GM21576 (cell line): ENCODE results near the gene TM9SF3.
"Not testable (repeated sequence)": the region's sequence is repeated elsewhere in the genome, so short reads cannot be mapped to it uniquely, and the experiment has no call there.

Experiments
- ATAC-seq: cut with Tn5 transposase; IDR thresholded peaks from one replicate; pipeline ENCODE4 v1.9.1; 2021; ENCODE audit warnings: mild to moderate bottlenecking, moderate library complexity; ENCODE audit not compliant: unreplicated experiment

TM9SF3 gene

DNA sequence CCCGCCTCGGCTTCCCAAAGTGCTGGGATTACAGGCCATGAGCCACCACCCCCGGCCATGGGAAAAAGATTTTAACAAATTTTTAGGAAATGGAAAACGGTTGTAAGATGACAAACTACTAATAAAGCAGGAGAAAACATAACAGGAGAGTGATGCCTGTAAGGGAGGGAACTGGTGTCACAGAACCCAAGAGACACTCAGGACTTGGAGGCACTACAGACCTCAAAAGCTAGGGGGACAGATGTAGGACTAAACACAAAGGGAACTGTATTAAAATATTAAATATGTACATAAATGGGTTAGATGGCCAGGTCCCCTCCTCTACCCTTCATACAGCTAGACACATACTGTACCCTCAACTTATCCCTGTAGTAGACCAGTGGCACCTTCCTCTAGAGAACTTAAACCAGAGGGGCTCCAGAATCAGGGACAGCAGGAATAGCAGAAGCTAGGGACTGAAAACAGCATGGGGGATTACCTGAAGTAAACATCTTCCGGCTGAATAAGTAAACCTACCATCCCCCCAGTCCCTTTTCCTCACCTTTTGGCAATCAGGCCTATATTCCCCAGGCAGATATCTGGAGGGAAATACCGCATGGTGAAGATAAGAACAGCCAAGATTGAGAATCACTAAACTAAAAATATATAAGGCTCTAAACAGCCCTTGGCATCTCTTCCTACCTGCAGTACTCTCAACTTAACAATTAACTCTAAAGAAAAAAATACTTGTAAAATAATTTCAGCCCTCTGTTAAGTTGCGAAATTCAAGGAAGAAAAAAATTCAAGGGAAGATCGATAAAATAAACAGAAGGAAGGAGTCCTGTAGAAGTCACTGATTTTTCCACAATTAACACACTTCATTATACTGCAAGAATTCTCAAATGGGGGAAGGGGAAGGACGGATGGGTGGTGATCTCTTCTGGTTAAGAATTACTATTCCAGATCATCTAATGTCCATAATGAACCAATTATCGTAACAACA, 15.5 kb downstream of the TM9SF3 start:
- no peak for ATAC-seq

DNA sequence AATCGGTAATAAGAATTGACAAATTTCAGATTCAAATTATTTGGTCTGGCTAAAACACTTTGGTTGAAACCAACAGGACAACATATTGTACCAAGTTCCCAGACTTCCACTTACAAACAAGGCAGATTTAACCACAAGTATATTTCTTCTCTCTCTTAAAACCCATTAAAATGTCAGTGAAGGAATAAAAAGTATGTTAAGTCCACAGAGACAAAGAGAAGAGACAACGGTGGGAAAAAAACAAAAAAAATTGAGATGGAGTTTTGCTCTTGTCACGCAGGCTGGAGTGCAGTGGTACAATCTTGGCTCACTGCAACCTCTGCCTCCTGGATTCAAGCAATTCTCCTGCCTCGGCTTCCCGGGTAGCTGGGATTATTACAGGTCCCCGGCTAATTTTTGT, 16.3 kb downstream of the TM9SF3 start:
- no peak for ATAC-seq

- ATAC-seq, result no peak
Observed at GRCh38 chr10:96568402-96568801, 18.4 kb downstream of the TM9SF3 start.

- ATAC-seq, result no peak
Observed at GRCh38 chr10:96565774-96566173, 21.0 kb downstream of the TM9SF3 start.

- no peak for ATAC-seq
Observed at GRCh38 chr10:96560966-96561887, 25.6 kb downstream of the TM9SF3 start.

GRCh38 chr10:96560489-96560888, 26.3 kb downstream of the TM9SF3 start:
- no peak for ATAC-seq

DNA sequence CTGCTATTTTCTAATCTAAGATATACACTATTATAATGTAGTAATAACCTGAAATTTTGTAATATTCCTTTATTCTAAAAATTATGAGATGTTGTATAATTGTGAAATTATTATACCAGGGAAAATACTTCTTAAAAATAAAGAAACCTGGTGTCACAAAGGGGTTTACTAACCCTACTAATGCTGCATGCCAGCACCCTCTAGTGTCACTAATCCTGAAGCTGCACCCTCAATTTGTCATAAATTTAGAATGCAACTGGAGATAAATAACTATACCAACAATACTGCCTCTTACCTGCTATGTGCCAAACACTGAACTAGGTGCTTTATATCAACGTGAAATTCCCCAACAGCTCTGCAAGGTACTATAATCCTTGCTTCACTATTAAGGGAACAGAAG, 30.8 kb downstream of the TM9SF3 start:
- no peak for ATAC-seq

- no peak for ATAC-seq
Observed at GRCh38 chr10:96555330-96555729, 31.5 kb downstream of the TM9SF3 start.

GRCh38 chr10:96548589-96548988, 38.2 kb downstream of the TM9SF3 start:
- no peak for ATAC-seq

DNA sequence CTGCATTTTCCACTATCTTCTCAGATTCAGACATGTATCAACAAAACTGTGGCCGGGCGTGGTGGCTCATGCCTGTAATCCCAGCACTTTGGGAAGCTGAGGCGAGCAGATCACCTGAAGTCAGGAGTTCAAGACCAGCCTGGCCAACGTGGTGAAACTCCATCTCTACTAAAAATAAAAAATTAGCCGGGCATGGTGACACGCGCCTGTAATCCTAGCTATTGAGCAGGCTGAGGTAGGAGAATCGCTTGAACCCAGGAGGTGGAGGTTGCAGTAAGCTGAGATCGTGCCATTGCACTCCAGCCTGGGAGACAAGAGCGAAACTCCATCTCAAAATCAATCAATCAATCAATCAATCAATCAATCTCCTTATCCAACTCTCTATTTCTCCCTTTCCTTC, 41.3 kb downstream of the TM9SF3 start:
- ATAC-seq, result not testable (repeated sequence)

GRCh38 chr10:96541921-96542320, 44.9 kb downstream of the TM9SF3 start:
- no peak for ATAC-seq

DNA sequence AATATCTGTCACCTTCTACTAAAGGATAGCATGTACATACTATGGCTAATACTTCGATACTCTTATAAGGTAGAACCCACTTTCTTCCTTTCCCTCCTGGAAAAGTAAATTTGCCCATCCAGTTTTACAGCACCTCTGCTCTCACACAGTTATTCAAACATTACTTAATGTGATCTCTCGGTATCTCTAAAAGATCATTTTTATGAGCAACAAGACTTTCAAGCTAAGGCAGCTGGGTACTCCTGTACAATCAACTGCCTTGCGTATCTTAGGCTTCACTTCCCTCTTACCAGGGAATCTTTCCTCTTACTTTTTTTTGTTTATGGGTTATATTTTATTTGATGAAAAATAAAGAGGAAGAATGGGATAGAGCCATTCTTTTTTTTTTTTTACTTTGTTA, 46.6 kb downstream of the TM9SF3 start:
- no peak for ATAC-seq

DNA sequence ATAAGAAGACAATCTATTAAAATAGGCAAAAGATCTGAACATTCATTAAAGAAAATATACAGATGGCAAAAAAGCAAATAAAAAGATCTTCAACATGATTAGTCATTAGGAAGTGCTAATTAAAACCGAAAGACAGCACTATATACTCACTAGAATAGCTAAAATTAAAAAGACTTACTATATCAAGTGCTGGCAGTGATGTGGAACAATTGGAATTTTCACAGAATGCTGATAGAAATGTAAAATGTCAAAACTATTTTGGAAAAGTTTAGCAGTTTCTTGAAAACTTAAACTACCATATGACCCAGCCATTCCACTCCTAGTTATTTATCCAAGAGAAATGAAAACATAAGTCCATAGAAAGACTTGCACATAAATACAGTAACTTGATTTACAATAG, 48.1 kb downstream of the TM9SF3 start:
- ATAC-seq, result no peak

DNA sequence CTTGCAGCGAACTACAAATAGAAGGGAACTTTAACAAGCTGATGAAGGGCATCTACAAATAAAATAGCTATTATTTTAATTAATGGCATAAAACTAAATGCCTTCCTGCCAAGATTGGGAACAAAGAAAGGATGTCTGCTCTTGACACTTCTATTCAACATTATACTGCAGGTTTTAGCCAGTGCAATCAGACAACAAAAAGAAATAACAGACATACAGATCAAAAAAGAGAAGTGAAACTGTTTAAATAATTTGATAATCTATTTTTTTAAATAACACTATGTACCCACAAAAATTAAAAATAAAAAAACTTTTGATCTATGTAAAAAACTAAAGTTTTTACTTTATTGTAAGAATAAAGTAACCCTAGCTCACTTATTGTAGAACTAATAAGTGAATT, 50.7 kb downstream of the TM9SF3 start:
- ATAC-seq, result no peak

GRCh38 chr10:96532523-96532922, 54.3 kb downstream of the TM9SF3 start:
- ATAC-seq, result no peak

GRCh38 chr10:96529634-96530279, 57.1 kb downstream of the TM9SF3 start:
- ATAC-seq, result no peak

- ATAC-seq, result no peak
Observed at GRCh38 chr10:96524741-96525140, 62.1 kb downstream of the TM9SF3 start.

- no peak for ATAC-seq
Observed at GRCh38 chr10:96517284-96517683, 69.5 kb downstream of the TM9SF3 start.

DNA sequence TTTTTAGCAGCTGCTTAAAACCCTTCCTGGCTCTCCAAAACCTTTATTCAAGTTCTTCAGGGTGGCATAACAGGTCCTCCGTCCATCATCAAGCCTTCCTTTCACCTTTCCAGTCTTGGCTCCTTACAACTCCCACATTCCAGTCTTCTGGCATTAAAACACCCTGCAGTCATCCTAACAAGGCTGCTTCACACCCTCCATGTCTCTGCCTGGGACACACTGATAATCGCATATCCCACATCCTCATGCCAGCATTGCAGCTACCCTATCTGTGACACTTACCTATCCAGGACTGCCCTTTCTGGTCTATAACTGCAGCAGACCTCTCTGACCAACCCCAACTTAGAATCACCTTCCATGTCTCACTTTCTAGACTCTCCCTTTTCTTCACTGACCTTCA, 70.5 kb downstream of the TM9SF3 start:
- ATAC-seq, result no peak

DNA sequence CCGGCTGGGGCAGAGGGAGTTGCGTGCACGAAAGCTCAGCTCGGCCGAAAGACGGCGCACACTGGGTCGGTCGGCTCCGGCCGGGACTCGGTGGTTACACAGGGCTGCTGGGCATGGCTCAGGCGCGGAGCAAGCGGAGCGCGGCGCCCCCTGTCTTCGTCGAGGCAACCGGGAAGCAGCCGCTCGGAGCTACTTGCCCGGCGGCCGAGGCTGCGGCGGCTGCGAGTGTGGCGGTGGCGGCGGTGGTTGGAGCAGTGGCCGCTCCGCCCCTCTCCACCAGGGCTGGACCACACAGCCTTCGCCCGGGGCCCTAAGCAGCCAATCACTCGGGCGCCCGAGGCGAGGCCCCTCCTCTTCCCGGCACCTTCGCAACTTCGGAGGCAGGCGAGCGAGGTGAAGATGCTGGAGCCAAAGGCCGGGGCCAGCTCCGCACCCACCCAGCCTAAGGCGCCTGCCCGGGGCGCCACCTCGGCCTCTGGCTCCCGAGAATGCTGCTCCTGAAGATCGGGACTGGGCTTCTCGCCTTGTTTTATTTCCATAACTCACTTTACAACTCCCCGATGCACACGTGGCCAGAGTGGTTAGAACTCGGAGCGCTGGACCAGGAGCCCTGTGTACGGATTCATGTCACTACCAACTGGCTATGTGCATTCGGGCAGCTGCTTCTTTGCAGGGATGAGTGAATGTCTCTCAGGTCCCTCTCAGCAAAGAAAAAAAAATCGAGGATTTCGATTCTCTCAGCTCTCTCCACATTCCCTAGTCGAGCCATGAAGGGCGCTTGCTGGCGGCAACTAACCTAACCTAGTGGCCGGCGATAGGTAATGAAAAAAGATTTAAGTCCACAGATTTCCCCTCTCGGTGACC, 72.9 kb downstream of the TM9SF3 start, which contains the start of gene TLL2:
TSS of gene TLL2 (minus strand) at position 229 of the 864 bp plus-strand sequence. CDS start 241 bp downstream, outside the sequence.
- peak; percentile 67 for ATAC-seq
